HepG2 (cell line): ENCODE measurements around the gene CCSER1. TPM values are rescaled to one million over a fixed set of nuclear protein-coding genes. Genes with fewer than 3 reads are reported as not detected.

Experiments
- ATAC-seq: fragments of 200-7000 bp; cut with Tn5 transposase; 3 replicates; pipeline ENCODE4 v1.9.1; 2020; ENCODE audit warnings: mild to moderate bottlenecking, moderate library complexity
- BruUV-seq: library from RNA; stranded (reverse); fragments of 400-500 nt; replicated peaks from 2 replicates; lab custom pipeline; 2021; lab: Mats Ljungman, UMichigan
- CTCF ChIA-PET: fragments of 300-600 bp; formaldehyde crosslinking; extraction: SDS; loops from one replicate; lab custom pipeline; 2021; ENCODE audit warnings: low total read pairs, inconsistent platforms, low intra/inter-chr PET ratio; lab: Yijun Ruan, JAX
- POLR2A ChIA-PET: fragments of 350-600 bp; sonication (Branson Sonifier 250); formaldehyde crosslinking; loops from one replicate; lab custom pipeline; 2020; ENCODE audit warnings: antibody characterized with exemption, inconsistent platforms; lab: Yijun Ruan, JAX
- DNase-seq: peaks from one replicate; pipeline ENCODE4 v3.0.0-alpha.2; 2015; ENCODE audit warnings: low spot score
- FAIRE-seq: peaks from 3 replicates; lab custom pipeline; 2011; peaks lifted over from hg19 to GRCh38; lab: Jason Lieb, UNC
- H2AFZ ChIP-seq: one replicate; pipeline ENCODE4 v1.6.1; 2011; ENCODE audit warnings: low read length, inconsistent platforms
- H3K27ac ChIP-seq: fragments of 300-600 bp; 3 replicates; pipeline ENCODE4 v1.8.0; 2011; ENCODE audit warnings: mixed run types, mild to moderate bottlenecking, mixed read lengths, low read length, inconsistent platforms; ENCODE audit not compliant: insufficient read depth; ENCODE audit errors: extremely low read length
- H3K27me3 ChIP-seq, 2 experiments: fragments of 200-600 bp in 1 of 2; 2 replicates in 1 of 2; 3 replicates in 1 of 2; pipeline versions ENCODE4 v1.6.0 to v1.8.0; 2011; ENCODE audit warnings: low read length in 2 of 2, mild to moderate bottlenecking in 2 of 2, moderate library complexity in 2 of 2, inconsistent platforms in 1 of 2; ENCODE audit not compliant: insufficient read depth in 2 of 2, control insufficient read depth in 1 of 2
- H3K36me3 ChIP-seq, 2 experiments: fragments of 200-600 bp in 1 of 2; replicated peaks in 1 of 2; 2 replicates in 1 of 2; 3 replicates in 1 of 2; pipeline versions ENCODE4 v1.5.1 to v1.8.0; 2011; ENCODE audit warnings: low read length in 2 of 2, inconsistent platforms in 1 of 2; ENCODE audit not compliant: insufficient read depth in 2 of 2, control insufficient read depth in 1 of 2
- H3K4me1 ChIP-seq: 2 replicates; pipeline ENCODE4 v1.5.1; 2012; ENCODE audit warnings: low read length, inconsistent platforms; ENCODE audit not compliant: insufficient read depth
- H3K4me2 ChIP-seq: 2 replicates; pipeline ENCODE4 v1.6.0; 2011; ENCODE audit warnings: low read depth, low read length, inconsistent platforms
- H3K4me3 ChIP-seq, 3 experiments: fragments of 200-600 bp in 1 of 3; sonication (generic), shearing (Covaris generic) in 1 of 3; replicated peaks in 1 of 3; 2 replicates each; pipeline ENCODE4 v1.5.1; 2011 to 2016; ENCODE audit warnings: low read length in 3 of 3, inconsistent platforms in 2 of 3, low read depth in 2 of 3, mild to moderate bottlenecking in 2 of 3, control low read depth in 1 of 3, mixed read lengths in 1 of 3; ENCODE audit not compliant: insufficient read depth in 1 of 3
- H3K79me2 ChIP-seq: one replicate; pipeline ENCODE4 v1.6.1; 2011; ENCODE audit warnings: low read length, inconsistent platforms; ENCODE audit not compliant: insufficient read depth
- H3K9ac ChIP-seq: 2 replicates; pipeline ENCODE4 v1.6.0; 2011; ENCODE audit warnings: mild to moderate bottlenecking, low read depth, low read length, inconsistent platforms; ENCODE audit not compliant: insufficient read depth
- H3K9me3 ChIP-seq: 2 replicates; pipeline ENCODE4 v1.5.1; 2012; ENCODE audit warnings: mild to moderate bottlenecking, low read length
- H4K20me1 ChIP-seq: 2 replicates; pipeline ENCODE4 v1.6.0; 2011; ENCODE audit warnings: inconsistent platforms, mild to moderate bottlenecking, low read length, moderate library complexity; ENCODE audit not compliant: insufficient read depth
- HOXA3 ChIP-seq: sonication (generic); formaldehyde crosslinking; IDR thresholded peaks from 2 replicates; pipeline ENCODE4 v1.5.0; 2020; ENCODE audit warnings: missing genetic modification reagents
- HOXA7 ChIP-seq: sonication (generic); formaldehyde crosslinking; IDR thresholded peaks from 2 replicates; pipeline ENCODE4 v1.8.1; 2022; ENCODE audit warnings: mild to moderate bottlenecking, missing genetic modification reagents, moderate library complexity
- PITX1 ChIP-seq: sonication (generic); formaldehyde crosslinking; IDR thresholded peaks from 2 replicates; pipeline ENCODE4 v1.5.1; 2020; ENCODE audit warnings: mild to moderate bottlenecking, missing genetic modification reagents
- RAD21 ChIP-seq: fragments of 450-650 bp; formaldehyde crosslinking; IDR thresholded peaks from 2 replicates; pipeline ENCODE4 v1.5.0; 2020; ENCODE audit warnings: mild to moderate bottlenecking
- RFXAP ChIP-seq: sonication (generic); formaldehyde crosslinking; IDR thresholded peaks from 2 replicates; pipeline ENCODE4 v1.4.0; 2020; ENCODE audit warnings: missing genetic modification reagents, borderline replicate concordance
- TCF7 ChIP-seq: sonication (generic); IDR thresholded peaks from 2 replicates; pipeline ENCODE4 v1.6.1; 2016; ENCODE audit warnings: antibody characterized with exemption, low read depth
- YEATS2 ChIP-seq: sonication (generic); formaldehyde crosslinking; IDR thresholded peaks from 2 replicates; pipeline ENCODE4 v1.4.0; 2020; ENCODE audit warnings: missing genetic modification reagents, borderline replicate concordance
- ZNF33A ChIP-seq: sonication (generic); formaldehyde crosslinking; IDR thresholded peaks from 2 replicates; pipeline ENCODE4 v1.5.1; 2020; ENCODE audit warnings: missing genetic modification reagents, mild to moderate bottlenecking, moderate library complexity, borderline replicate concordance
- ZNF350 ChIP-seq: sonication (generic); formaldehyde crosslinking; IDR thresholded peaks from 2 replicates; pipeline ENCODE4 v1.4.0; 2020; ENCODE audit warnings: mild to moderate bottlenecking, low read depth, missing genetic modification reagents, borderline replicate concordance
- ZNF605 ChIP-seq: sonication (generic); formaldehyde crosslinking; IDR thresholded peaks from 2 replicates; pipeline ENCODE4 v1.8.0; 2022; ENCODE audit warnings: mild to moderate bottlenecking, missing genetic modification reagents
- ZNF644 ChIP-seq: IDR thresholded peaks from 2 replicates; pipeline ENCODE4 v1.6.1; 2016; ENCODE audit warnings: low read depth
- ZNF761 ChIP-seq: sonication (generic); formaldehyde crosslinking; conservative IDR thresholded peaks from 2 replicates; pipeline ENCODE4 v1.4.0; 2020; ENCODE audit warnings: mild to moderate bottlenecking, missing genetic modification reagents
- ZNF780A ChIP-seq: sonication (generic); formaldehyde crosslinking; IDR thresholded peaks from 2 replicates; pipeline ENCODE4 v1.8.0; 2022; ENCODE audit warnings: mild to moderate bottlenecking, missing genetic modification reagents, moderate library complexity
- WGBS: methylation state at CpG from one replicate; pipeline ENCODE4 v1.1.6; 2017; ENCODE audit warnings: low lambda C conversion rate; 5-methylcytosine and 5-hydroxymethylcytosine counted together
- in situ Hi-C: cut with HindIII; loops from 2 replicates; pipeline ENCODE4 v1.10.0; 2017; ENCODE audit warnings: low pct_unique_long_range_greater_than_20kb; ENCODE audit not compliant: extremely low pct_ligation_motif_present
- intact Hi-C: fragments of 100-400 bp; cut with micrococcal nuclease; formaldehyde crosslinking; loops from one replicate; pipeline ENCODE4 v1.10.0; 2022; ENCODE audit not compliant: unreplicated experiment
- polyA plus RNA-seq, 8 experiments: library from polyadenylated mRNA; depleted of rRNA in 3 of 8; stranded (reverse) in 7 of 8; unstranded in 1 of 8; fragments of >200 nt; fragmentation: Illumina TruSeq in 4 of 8; extraction: Trizol in 4 of 8; gene quantifications; 2 replicates each; pipeline versions ENCODE4 v1.2.1 to v1.2.3, GENCODE V29; 2011 to 2016; ENCODE audit warnings: low read depth in 4 of 8, missing spikeins in 1 of 8, mixed read lengths in 1 of 8; ENCODE audit not compliant: insufficient read depth in 1 of 8
- total RNA-seq, 5 experiments: library from RNA; depleted of rRNA; stranded (reverse); fragments of >200 nt; fragmentation: Illumina TruSeq; extraction: Trizol; gene quantifications; 2 replicates each; pipeline ENCODE4 v1.2.3, GENCODE V29; 2016; ENCODE audit warnings: low read depth in 1 of 5
- TF ChIP-seq, protein P1 (sequence below): sonication (generic); formaldehyde crosslinking; IDR thresholded peaks from 2 replicates; pipeline ENCODE4 v1.9.0; 2021; ENCODE audit warnings: missing genetic modification reagents, borderline replicate concordance
- TF ChIP-seq, protein P2 (sequence below): sonication (generic); formaldehyde crosslinking; IDR thresholded peaks from 2 replicates; pipeline ENCODE4 v1.4.0; 2020; ENCODE audit warnings: missing genetic modification reagents

Gene CCSER1
- total and polyA plus RNA-seq, 2 of the 13 experiments (the other 11 are each of a cell fraction or from before 2014, with no cell fraction given): not detected

DNA sequence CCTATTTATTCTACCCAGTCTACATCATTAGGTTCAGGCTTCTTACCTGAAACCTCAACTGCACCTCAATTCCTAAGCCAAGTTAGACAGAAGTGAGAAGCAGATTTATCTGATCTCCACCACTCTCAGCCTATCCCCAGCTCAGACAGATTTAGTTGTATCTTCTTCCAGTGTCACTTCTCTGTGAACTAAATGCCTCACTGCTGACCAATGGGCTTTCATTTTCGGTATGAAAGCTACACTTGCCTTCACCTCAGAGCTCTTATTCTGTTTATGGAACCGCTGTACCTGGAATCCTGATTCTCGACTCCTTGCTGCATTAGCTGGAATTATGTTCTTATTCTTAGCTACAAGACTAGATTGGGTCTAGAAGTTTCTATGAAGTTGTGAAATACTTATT is 833.2 kb downstream of the CCSER1 start:
- POLR2A ChIA-PET: no interaction called here

DNA sequence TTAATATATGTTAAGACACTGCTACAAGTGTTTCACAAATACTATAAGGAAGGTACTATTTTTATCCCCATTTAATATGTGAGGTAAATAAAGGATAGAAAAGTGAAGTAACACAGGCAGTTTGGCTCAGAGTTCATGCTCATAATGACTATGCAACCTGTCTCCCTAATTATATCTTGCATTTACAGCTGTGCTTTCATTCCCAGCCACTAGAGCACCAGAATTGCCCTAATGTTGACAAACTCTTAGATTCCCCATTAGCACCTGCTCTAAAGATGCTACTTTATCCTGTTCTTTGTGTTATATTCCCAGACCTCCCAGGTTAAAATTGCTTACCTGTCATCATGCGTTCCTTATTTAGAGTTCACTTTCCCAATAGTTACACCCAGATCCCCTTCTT is 833.6 kb downstream of the CCSER1 start:
- Histone ChIP-seq H3K36me3 (no peaks in the 10 kb centered on the region), H3K9ac (no peak overlapping the region), H4K20me1 (no peaks in the 10 kb centered on the region), H2AFZ (no peak overlapping the region), H3K4me2 (no peak overlapping the region), H3K27ac (no peak overlapping the region), H3K79me2 (no peaks in the 10 kb centered on the region), H3K27me3 (no peaks in the 10 kb centered on the region), H3K9me3 (no peaks in the 10 kb centered on the region), H3K4me3 (no peak overlapping the region), H3K4me1 (peaks cover 10% of the 10 kb centered on the region; the same call in 1 of the 2 replicates)
- intact Hi-C loops (no loop called here), in situ Hi-C loops (no loop called here)
- ATAC-seq (no peak), DNase-seq (no peak), FAIRE-seq (no peak)
- POLR2A ChIA-PET: no interaction called here
- CTCF ChIA-PET: no interaction called here
- no TSS peak for BruUV-seq
- WGBS: 96% methylated on average over 1 of the region's 1 CpG
- TF ChIP-seq RAD21 (CRISPR knock-in tag) (no peak), ZNF644 (CRISPR knock-in tag) (no peak), HOXA3 (CRISPR knock-in tag) (no peak), RFXAP (CRISPR knock-in tag) (no peak), ZNF350 (CRISPR knock-in tag) (no peak), ZNF761 (CRISPR knock-in tag) (no peak), PITX1 (CRISPR knock-in tag) (no peak), ZNF605 (CRISPR knock-in tag) (no peak)
- TF ChIP-seq, protein P1, sequence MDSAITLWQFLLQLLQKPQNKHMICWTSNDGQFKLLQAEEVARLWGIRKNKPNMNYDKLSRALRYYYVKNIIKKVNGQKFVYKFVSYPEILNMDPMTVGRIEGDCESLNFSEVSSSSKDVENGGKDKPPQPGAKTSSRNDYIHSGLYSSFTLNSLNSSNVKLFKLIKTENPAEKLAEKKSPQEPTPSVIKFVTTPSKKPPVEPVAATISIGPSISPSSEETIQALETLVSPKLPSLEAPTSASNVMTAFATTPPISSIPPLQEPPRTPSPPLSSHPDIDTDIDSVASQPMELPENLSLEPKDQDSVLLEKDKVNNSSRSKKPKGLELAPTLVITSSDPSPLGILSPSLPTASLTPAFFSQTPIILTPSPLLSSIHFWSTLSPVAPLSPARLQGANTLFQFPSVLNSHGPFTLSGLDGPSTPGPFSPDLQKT (CRISPR knock-in tag): no peak

More for the DNA sequence above, 833.2 kb downstream of the CCSER1 start:
- CTCF ChIA-PET: no interaction called here
- H3K4me1 ChIP-seq: peaks cover 10% of the 10 kb centered on the region; the same call in 1 of the 2 replicates
- intact Hi-C loops: no loop called here
- DNase-seq (no peak), ATAC-seq (no peak), FAIRE-seq (no peak)
- no peaks in the 10 kb centered on the region for H3K9me3 ChIP-seq
- no peak overlapping the region for H2AFZ ChIP-seq
- TF ChIP-seq ZNF33A (no peak), YEATS2 (CRISPR knock-in tag) (no peak), HOXA7 (CRISPR knock-in tag) (no peak), TCF7 (no peak), ZNF780A (CRISPR knock-in tag) (no peak)
- TF ChIP-seq, protein P2, sequence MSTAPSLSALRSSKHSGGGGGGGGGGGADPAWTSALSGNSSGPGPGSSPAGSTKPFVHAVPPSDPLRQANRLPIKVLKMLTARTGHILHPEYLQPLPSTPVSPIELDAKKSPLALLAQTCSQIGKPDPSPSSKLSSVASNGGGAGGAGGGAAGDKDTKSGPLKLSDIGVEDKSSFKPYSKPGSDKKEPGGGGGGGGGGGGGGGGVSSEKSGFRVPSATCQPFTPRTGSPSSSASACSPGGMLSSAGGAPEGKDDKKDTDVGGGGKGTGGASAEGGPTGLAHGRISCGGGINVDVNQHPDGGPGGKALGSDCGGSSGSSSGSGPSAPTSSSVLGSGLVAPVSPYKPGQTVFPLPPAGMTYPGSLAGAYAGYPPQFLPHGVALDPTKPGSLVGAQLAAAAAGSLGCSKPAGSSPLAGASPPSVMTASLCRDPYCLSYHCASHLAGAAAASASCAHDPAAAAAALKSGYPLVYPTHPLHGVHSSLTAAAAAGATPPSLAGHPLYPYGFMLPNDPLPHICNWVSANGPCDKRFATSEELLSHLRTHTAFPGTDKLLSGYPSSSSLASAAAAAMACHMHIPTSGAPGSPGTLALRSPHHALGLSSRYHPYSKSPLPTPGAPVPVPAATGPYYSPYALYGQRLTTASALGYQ: no peak
- no peaks in the 10 kb centered on the region for H3K36me3 ChIP-seq
- no peaks in the 10 kb centered on the region for H3K79me2 ChIP-seq
- H3K9ac ChIP-seq: no peak overlapping the region
- no peak overlapping the region for H3K27ac ChIP-seq
- no peaks in the 10 kb centered on the region for H3K27me3 ChIP-seq
- no TSS peak for BruUV-seq
- no peaks in the 10 kb centered on the region for H4K20me1 ChIP-seq
- H3K4me2 ChIP-seq: no peak overlapping the region
- H3K4me3 ChIP-seq: no peak overlapping the region
- 43% methylated on average over 3 of the region's 3 CpGs for WGBS
- in situ Hi-C loops: no loop called here
